AG04449 (cell line): ENCODE data around the gene TP53AIP1.

ENCODE experiments used
- CTCF ChIA-PET: fragments of 350-600 bp; formaldehyde crosslinking; extraction: SDS; loops from one replicate; lab custom pipeline; 2021; ENCODE audit warnings: antibody characterized with exemption; lab: Yijun Ruan, JAX
- POLR2A ChIA-PET: fragments of 400-600, 350-600 bp; formaldehyde crosslinking; extraction: SDS; loops from one replicate; lab custom pipeline; 2020; ENCODE audit warnings: antibody characterized with exemption, inconsistent platforms; lab: Yijun Ruan, JAX
- DNase-seq: peaks from one replicate; pipeline ENCODE4 v3.0.0-alpha.2; 2010; ENCODE audit warnings: low read depth, low spot score
- H3K4me3 ChIP-seq: 2 replicates; pipeline ENCODE4 v1.5.1; 2011; ENCODE audit warnings: low read depth, mild to moderate bottlenecking, control low read depth, low read length
- TF ChIP-seq, protein P1 (sequence below): IDR thresholded peaks from one replicate; pipeline ENCODE4 v1.5.1; 2011; ENCODE audit warnings: mild to moderate bottlenecking, moderate library complexity, low read length, control low read depth, inconsistent platforms; ENCODE audit not compliant: insufficient read depth; ENCODE audit errors: missing control alignments

The TP53AIP1 gene

GRCh38 chr11:128892866-128893565 is 49.7 kb downstream of the TP53AIP1 start:
- ChIA-PET CTCF (interaction anchor here (0.8 to 11.5 kb wide), 7 partner anchors 8 to 735 kb away, joined by 3 to 488 read pairs (median 12); no protein-coding TSS in a partner anchor), POLR2A (interaction anchor here (0.6 kb wide), 1 partner anchor 10 kb away, joined by 3 read pairs; no protein-coding TSS in a partner anchor)
- H3K4me3 ChIP-seq, result no peak overlapping the region
- no peak for DNase-seq
- TF ChIP-seq, protein P1, sequence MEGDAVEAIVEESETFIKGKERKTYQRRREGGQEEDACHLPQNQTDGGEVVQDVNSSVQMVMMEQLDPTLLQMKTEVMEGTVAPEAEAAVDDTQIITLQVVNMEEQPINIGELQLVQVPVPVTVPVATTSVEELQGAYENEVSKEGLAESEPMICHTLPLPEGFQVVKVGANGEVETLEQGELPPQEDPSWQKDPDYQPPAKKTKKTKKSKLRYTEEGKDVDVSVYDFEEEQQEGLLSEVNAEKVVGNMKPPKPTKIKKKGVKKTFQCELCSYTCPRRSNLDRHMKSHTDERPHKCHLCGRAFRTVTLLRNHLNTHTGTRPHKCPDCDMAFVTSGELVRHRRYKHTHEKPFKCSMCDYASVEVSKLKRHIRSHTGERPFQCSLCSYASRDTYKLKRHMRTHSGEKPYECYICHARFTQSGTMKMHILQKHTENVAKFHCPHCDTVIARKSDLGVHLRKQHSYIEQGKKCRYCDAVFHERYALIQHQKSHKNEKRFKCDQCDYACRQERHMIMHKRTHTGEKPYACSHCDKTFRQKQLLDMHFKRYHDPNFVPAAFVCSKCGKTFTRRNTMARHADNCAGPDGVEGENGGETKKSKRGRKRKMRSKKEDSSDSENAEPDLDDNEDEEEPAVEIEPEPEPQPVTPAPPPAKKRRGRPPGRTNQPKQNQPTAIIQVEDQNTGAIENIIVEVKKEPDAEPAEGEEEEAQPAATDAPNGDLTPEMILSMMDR, result no peak

DNA sequence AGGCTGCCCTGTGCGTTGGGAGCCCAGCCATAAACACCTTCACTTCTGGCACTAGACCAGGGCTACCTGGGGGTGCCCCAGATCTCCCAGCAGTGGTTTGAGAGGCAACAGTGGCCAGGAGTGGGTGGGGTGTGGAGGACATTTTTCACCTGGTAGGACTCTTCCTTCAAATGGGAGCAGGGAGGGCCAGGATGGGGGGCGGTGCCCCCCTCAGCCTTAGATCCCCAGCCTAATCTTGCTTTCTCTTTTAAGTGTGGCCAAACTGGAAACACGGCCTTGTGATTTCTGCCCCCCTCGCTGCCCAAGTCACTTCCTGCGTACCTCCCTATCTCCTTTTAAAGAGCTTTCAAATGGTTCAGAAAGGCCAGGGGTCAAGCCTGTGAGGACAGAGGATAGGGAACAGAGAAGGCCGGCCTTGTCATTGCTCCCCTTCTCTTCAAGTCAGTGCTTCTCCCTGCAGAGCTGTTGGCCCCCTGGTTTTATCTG is 50.7 kb downstream of the TP53AIP1 start:
- no peak overlapping the region for H3K4me3 ChIP-seq
- TF ChIP-seq, protein P1, result no peak
- no peak for DNase-seq
- CTCF ChIA-PET, result interaction anchor here (1.4 to 11.5 kb wide), 8 partner anchors 7 to 734 kb away, joined by 3 to 488 read pairs (median 12); no protein-coding TSS in a partner anchor
- POLR2A ChIA-PET, result interaction anchor here (0.6 kb wide), 1 partner anchor 11 kb away, joined by 3 read pairs; no protein-coding TSS in a partner anchor

GRCh38 chr11:128890543-128891368 is 51.9 kb downstream of the TP53AIP1 start, which contains the start of gene KCNJ5:
KCNJ5 (plus strand) TSS chr11:128891356; CDS start chr11:128911274, 19,918 bp downstream.
- CTCF ChIA-PET, result interaction anchor here (1.0 to 11.5 kb wide), 7 partner anchors 6 to 733 kb away, joined by 3 to 488 read pairs (median 13); no protein-coding TSS in a partner anchor
- DNase-seq, result no peak
- POLR2A ChIA-PET, result no interaction called here
- TF ChIP-seq, protein P1, result no peak
- peak within 1 kb of the TSS; percentile 50 for H3K4me3 ChIP-seq

DNA sequence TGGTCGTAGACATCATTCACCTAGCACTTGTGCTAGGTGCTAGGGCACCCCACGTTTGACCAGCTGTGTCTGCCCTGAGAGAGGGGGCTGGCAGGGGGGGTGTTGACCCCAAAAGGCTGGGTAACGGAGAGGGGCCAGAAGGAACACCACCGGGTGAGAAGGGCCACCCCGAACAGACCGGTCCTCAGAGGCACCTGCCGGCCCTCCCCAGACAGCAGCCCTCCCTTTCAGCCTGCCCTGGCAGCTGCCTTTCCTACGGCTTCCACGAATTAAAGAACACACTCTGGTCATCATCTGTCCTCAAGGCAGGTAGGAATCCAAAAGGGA is 52.5 kb downstream of the TP53AIP1 start:
- TF ChIP-seq, protein P1, result no peak
- ChIA-PET POLR2A (no interaction called here), CTCF (interaction anchor here (1.0 to 11.5 kb wide), 4 partner anchors 9 to 732 kb away, joined by 3 to 488 read pairs (median 10); no protein-coding TSS in a partner anchor)
- peak overlapping the region; percentile 50 for H3K4me3 ChIP-seq
- no peak for DNase-seq

DNA sequence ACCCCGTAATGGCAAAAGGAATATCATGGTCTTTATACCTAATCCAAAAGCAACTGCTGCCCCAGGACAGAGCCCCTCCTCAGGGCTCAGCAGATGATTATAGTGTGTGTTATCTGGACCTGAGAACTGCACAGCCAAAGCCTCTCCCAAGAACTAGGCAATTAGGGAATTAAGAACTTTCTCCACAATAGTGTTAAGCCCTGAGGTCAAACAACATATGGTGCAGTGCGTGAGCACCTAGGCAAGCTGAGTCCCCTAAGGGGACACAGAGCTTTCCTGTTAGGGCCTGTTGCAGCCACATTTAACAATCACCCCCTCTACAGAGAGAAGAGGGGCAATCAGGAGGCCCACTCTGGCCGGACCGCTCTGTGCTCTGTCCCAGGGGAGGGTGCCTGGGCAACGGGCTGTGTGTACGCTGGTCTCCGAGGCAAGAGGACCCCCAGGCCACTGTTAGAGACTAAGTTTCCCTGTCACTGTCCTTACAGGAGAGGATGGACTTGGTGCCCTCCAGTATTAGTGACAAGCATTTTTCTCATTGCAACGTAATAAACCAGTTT is 52.9 kb downstream of the TP53AIP1 start:
- TF ChIP-seq, protein P1, result no peak
- DNase-seq, result no peak
- POLR2A ChIA-PET, result no interaction called here
- no peak overlapping the region for H3K4me3 ChIP-seq
- CTCF ChIA-PET, result interaction anchor here (1.0 to 11.5 kb wide), 5 partner anchors 8 to 732 kb away, joined by 3 to 488 read pairs (median 13); no protein-coding TSS in a partner anchor
